Measurements from ENCODE around the gene TELO2.

The TELO2 gene

GRCh38 chr16:1495889-1496262 is 2.7 kb downstream of the TELO2 start:
- TF ChIP-seq EZH2 (IDR thresholded peaks at IDR 0.05; ENCODE audit: borderline replicate concordance, low read length) = no peak
- TF ChIP-seq CTCF (IDR thresholded peaks at IDR 0.05; ENCODE audit: low read length) = no peak
- H4K20me1 ChIP-seq (ENCODE audit: insufficient read depth, low read length) = no peaks in the 10 kb centered on the region
- no peaks in the 10 kb centered on the region for H3K27me3 ChIP-seq (ENCODE audit: insufficient read depth, low read length)
- H3K4me2 ChIP-seq (ENCODE audit: low read length) = no peak overlapping the region
- no peaks in the 10 kb centered on the region for H3F3A ChIP-seq (ENCODE audit: insufficient read depth, low read length)
- H3K36me3 ChIP-seq (ENCODE audit: insufficient read depth, low read length) = peaks cover 40% of the 10 kb centered on the region
- no peak overlapping the region for H3K27ac ChIP-seq (ENCODE audit: low read depth, low read length, poor library complexity, severe bottlenecking)
- no peaks in the 10 kb centered on the region for H3K79me2 ChIP-seq (ENCODE audit: insufficient read depth, low read length)
- H3K4me1 ChIP-seq (ENCODE audit: insufficient read depth, low read length, severe bottlenecking) = peaks cover 18% of the 10 kb centered on the region
- no peak overlapping the region for H3K4me3 ChIP-seq (ENCODE audit: low read depth, low read length, poor library complexity, severe bottlenecking)
- H3K9ac ChIP-seq (ENCODE audit: low read length) = no peak overlapping the region
- H3K9me3 ChIP-seq (ENCODE audit: low read length) = no peaks in the 10 kb centered on the region
- H2AFZ ChIP-seq (ENCODE audit: low read length) = no peak overlapping the region
- H3K9me2 ChIP-seq (ENCODE audit: low read depth, low read length) = no peaks in the 10 kb centered on the region

- Histone ChIP-seq H3K79me2 (ENCODE audit: insufficient read depth, low read length) (no peaks in the 10 kb centered on the region), H3K4me1 (ENCODE audit: insufficient read depth, low read length, severe bottlenecking) (peaks cover 18% of the 10 kb centered on the region), H3K36me3 (ENCODE audit: insufficient read depth, low read length) (peaks cover 45% of the 10 kb centered on the region), H4K20me1 (ENCODE audit: insufficient read depth, low read length) (no peaks in the 10 kb centered on the region), H3K4me2 (ENCODE audit: low read length) (no peak overlapping the region), H3K27me3 (ENCODE audit: insufficient read depth, low read length) (no peaks in the 10 kb centered on the region), H3K9me3 (ENCODE audit: low read length) (no peaks in the 10 kb centered on the region), H3K9me2 (ENCODE audit: low read depth, low read length) (no peaks in the 10 kb centered on the region), H3K4me3 (ENCODE audit: low read depth, low read length, poor library complexity, severe bottlenecking) (no peak overlapping the region), H3K9ac (ENCODE audit: low read length) (no peak overlapping the region), H2AFZ (ENCODE audit: low read length) (no peak overlapping the region), H3F3A (ENCODE audit: insufficient read depth, low read length) (no peaks in the 10 kb centered on the region), H3K27ac (ENCODE audit: low read depth, low read length, poor library complexity, severe bottlenecking) (no peak overlapping the region)
- TF ChIP-seq CTCF (IDR thresholded peaks at IDR 0.05; ENCODE audit: low read length) = no peak
Measured at GRCh38 chr16:1496464-1496863, 3.3 kb downstream of the TELO2 start.

DNA sequence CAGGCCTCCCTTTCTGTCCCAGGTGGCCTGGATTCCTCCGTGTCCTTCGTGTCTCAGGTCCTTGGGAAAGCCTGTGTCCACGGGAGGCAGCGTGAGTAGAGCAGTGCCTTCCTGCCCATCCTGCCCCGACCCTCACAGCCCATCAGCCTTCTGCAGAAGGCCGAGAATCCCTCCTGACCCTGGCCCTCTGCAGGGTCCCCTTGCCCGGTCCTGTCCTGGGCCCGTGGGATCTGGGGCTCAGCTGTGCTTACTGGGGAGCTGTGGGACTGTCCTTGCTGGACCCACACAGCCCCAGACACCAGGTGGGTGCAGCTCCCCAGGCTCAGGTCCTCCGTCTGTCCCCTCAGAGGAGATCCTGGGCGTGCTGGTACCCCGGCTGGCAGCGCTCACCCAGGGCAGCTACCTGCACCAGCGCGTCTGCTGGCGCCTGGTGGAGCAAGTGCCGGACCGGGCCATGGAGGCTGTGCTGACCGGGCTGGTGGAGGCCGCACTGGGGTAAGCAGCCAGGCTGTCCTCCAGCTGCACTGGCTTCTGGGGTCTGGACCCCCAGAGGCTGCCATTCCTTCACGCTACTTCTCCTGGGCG is 3.9 kb downstream of the TELO2 start:
- TF ChIP-seq EZH2 (IDR thresholded peaks at IDR 0.05; ENCODE audit: borderline replicate concordance, low read length) (no peak), CTCF (IDR thresholded peaks at IDR 0.05; ENCODE audit: low read length) (no peak)
- Histone ChIP-seq H3K9ac (ENCODE audit: low read length) (no peak overlapping the region), H3K36me3 (ENCODE audit: insufficient read depth, low read length) (peaks cover 52% of the 10 kb centered on the region)

More for the DNA sequence above, 3.9 kb downstream of the TELO2 start:
- no peaks in the 10 kb centered on the region for H3K9me2 ChIP-seq (ENCODE audit: low read depth, low read length)
- H3K4me3 ChIP-seq (ENCODE audit: low read depth, low read length, poor library complexity, severe bottlenecking) = no peak overlapping the region
- H3K4me1 ChIP-seq (ENCODE audit: insufficient read depth, low read length, severe bottlenecking) = peaks cover 18% of the 10 kb centered on the region
- no peak overlapping the region for H3K4me2 ChIP-seq (ENCODE audit: low read length)
- H2AFZ ChIP-seq (ENCODE audit: low read length) = no peak overlapping the region
- H4K20me1 ChIP-seq (ENCODE audit: insufficient read depth, low read length) = no peaks in the 10 kb centered on the region
- H3K27me3 ChIP-seq (ENCODE audit: insufficient read depth, low read length) = no peaks in the 10 kb centered on the region
- no peaks in the 10 kb centered on the region for H3F3A ChIP-seq (ENCODE audit: insufficient read depth, low read length)
- no peaks in the 10 kb centered on the region for H3K9me3 ChIP-seq (ENCODE audit: low read length)
- H3K27ac ChIP-seq (ENCODE audit: low read depth, low read length, poor library complexity, severe bottlenecking) = no peak overlapping the region
- no peaks in the 10 kb centered on the region for H3K79me2 ChIP-seq (ENCODE audit: insufficient read depth, low read length)
